HG02798 (cell line): ENCODE measurements around the gene C2orf78.

ENCODE experiments used
- ATAC-seq: cut with Tn5 transposase; IDR thresholded peaks from one replicate; pipeline ENCODE4 v1.9.1; 2021; ENCODE audit warnings: mild to moderate bottlenecking; ENCODE audit not compliant: unreplicated experiment, poor library complexity

Gene C2orf78

GRCh38 chr2:73836141-73836943 is 52.4 kb downstream of the C2orf78 start:
- no peak for ATAC-seq

GRCh38 chr2:73837847-73838585 is 54.0 kb downstream of the C2orf78 start:
- ATAC-seq, result no peak

- ATAC-seq, result no peak
These were observed 55.0 kb downstream of the C2orf78 start for GRCh38 chr2:73838889-73839534.

GRCh38 chr2:73839653-73840411 is 55.8 kb downstream of the C2orf78 start:
- no peak for ATAC-seq

GRCh38 chr2:73841912-73842738 is 58.1 kb downstream of the C2orf78 start:
- no peak for ATAC-seq

GRCh38 chr2:73842739-73843019 is 58.7 kb downstream of the C2orf78 start:
- no peak for ATAC-seq

GRCh38 chr2:73844087-73844486 is 60.1 kb downstream of the C2orf78 start:
- ATAC-seq, result no peak

GRCh38 chr2:73850009-73850408 is 66.0 kb downstream of the C2orf78 start:
- no peak for ATAC-seq

- no peak for ATAC-seq
These were observed 67.3 kb downstream of the C2orf78 start for GRCh38 chr2:73851274-73851673.

GRCh38 chr2:73852020-73852419 is 68.0 kb downstream of the C2orf78 start:
- no peak for ATAC-seq

- no peak for ATAC-seq
These were observed 71.5 kb downstream of the C2orf78 start for GRCh38 chr2:73855526-73855925.

GRCh38 chr2:73856214-73856613 is 72.2 kb downstream of the C2orf78 start:
- ATAC-seq, result no peak

GRCh38 chr2:73859721-73860586 is 76.0 kb downstream of the C2orf78 start:
- no peak for ATAC-seq

- no peak for ATAC-seq
These were observed 79.0 kb downstream of the C2orf78 start for GRCh38 chr2:73862987-73863386.
